Measurements from ENCODE around the gene HECTD1.
A peak's percentile ranks its signal among the peaks of the same experiment; 100 is the strongest.
"Not testable (repeated sequence)": the region's sequence is repeated elsewhere in the genome, so short reads cannot be mapped to it uniquely, and the experiment has no call there.

HECTD1 gene

DNA sequence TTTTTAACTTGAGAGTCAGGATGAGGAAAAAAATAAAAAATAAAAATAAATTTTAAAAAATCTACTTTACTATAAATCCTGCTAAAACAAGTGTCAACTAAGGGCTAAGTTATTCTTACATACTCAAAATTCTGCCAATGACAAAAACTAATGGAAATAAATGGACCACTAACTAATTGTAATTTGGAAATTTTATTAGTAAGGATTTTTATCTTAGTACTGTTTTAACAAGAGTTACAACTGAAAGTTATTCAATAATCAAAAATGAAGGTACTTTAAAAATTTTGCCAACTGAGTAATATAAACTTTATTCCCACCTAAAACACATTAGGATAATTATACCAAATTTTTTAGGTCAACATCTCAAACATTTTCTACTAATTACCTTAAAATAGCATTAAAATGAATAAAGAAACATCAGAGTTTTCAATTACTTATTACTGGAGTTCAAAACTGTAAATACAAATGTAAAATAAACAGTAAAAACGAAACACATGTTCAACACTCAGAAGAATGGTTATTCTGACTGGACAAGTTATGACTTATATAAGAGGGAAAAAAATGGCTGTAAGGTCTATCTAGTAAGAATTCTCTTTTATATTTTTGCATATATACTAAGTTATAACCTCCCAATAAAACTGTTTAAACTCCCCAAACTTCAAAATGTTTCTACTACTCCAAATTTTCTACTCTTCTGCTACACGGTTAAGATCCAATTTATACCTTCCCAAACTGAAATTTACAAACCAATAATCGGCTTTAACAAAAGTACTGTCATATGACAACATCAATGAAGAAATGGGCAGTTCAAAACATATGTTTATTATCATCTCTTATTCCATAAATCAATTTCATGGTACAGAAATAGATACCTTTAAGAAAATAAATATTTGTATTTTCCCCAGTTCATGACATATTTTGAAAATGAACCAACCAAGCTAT is 2.7 kb downstream of the HECTD1 start:
- H3K9ac ChIP-seq (ENCODE audit: low read length) = no peak overlapping the region
- H3K4me3 ChIP-seq (ENCODE audit: low read length) = peak overlapping the region; percentile 81
- peaks cover 22% of the 10 kb centered on the region for H3K4me1 ChIP-seq (ENCODE audit: control insufficient read depth, low read depth, low read length)
- no peaks in the 10 kb centered on the region for H3K9me3 ChIP-seq (ENCODE audit: control insufficient read depth, low read depth, low read length)
- no peak overlapping the region for H3K27ac ChIP-seq (ENCODE audit: low read length)
- peaks cover 4% of the 10 kb centered on the region for H3K27me3 ChIP-seq (ENCODE audit: control insufficient read depth, insufficient read depth, low read length)
- H3K36me3 ChIP-seq (ENCODE audit: control insufficient read depth, low read depth, low read length) = peaks cover 18% of the 10 kb centered on the region

DNA sequence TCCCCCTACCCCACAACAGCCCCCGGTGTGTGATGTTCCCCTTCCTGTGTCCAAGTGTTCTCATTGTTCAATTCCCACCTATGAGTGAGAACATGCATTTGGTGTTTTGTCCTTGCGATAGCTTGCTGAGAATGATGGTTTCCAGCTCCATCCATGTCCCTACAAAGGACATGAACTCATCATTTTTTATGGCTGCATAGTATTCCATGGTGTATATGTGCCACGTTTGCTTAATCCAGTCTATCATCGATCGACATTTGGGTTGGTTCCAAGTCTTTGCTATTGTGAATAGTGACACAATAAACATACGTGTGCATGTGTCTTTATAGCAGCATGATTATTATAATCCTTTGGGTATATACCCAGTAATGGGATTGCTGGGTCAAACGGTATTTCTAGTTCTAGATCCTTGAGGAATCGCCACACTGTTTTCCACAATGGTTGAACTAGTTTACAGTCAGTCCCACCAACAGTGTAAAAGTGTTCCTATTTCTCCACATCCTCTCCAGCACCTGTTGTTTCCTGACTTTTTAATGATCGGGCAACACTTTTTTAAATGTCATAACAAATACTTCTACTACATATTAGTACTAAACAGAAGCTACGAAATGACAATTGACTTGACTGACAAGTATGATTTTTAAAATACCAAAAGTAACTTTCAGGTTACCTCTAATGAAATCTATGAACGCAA is 3.5 kb downstream of the HECTD1 start:
- Histone ChIP-seq H3K4me1 (ENCODE audit: control insufficient read depth, low read depth, low read length) (peaks cover 21% of the 10 kb centered on the region), H3K36me3 (ENCODE audit: control insufficient read depth, low read depth, low read length) (peaks cover 18% of the 10 kb centered on the region)
- not testable (repeated sequence) for H3K9ac ChIP-seq (ENCODE audit: low read length); H3K27me3 ChIP-seq (ENCODE audit: control insufficient read depth, insufficient read depth, low read length); H3K9me3 ChIP-seq (ENCODE audit: control insufficient read depth, low read depth, low read length); H3K27ac ChIP-seq (ENCODE audit: low read length); H3K4me3 ChIP-seq (ENCODE audit: low read length)

DNA sequence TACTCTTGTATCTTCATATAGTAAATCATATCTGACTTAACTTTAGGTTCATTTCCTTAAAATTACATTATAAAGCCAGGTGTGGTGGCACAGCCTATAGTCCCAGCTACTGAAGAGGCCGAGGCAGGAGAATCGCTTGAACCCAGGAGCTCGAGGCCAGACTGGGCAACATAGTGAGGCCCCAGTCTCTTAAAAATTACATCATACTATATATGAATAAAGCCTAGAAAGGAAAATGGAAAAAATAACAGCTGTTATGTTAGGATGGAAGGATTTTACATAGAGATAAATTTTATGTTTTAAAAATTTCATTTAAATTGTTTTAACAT is 4.2 kb downstream of the HECTD1 start:
- H3K4me3 ChIP-seq (ENCODE audit: low read length) = no peak overlapping the region
- H3K27me3 ChIP-seq (ENCODE audit: control insufficient read depth, insufficient read depth, low read length) = no peaks in the 10 kb centered on the region
- H3K36me3 ChIP-seq (ENCODE audit: control insufficient read depth, low read depth, low read length) = peaks cover 18% of the 10 kb centered on the region
- H3K9ac ChIP-seq (ENCODE audit: low read length) = no peak overlapping the region
- H3K4me1 ChIP-seq (ENCODE audit: control insufficient read depth, low read depth, low read length) = peaks cover 15% of the 10 kb centered on the region
- H3K27ac ChIP-seq (ENCODE audit: low read length) = no peak overlapping the region
- H3K9me3 ChIP-seq (ENCODE audit: control insufficient read depth, low read depth, low read length) = no peaks in the 10 kb centered on the region

DNA sequence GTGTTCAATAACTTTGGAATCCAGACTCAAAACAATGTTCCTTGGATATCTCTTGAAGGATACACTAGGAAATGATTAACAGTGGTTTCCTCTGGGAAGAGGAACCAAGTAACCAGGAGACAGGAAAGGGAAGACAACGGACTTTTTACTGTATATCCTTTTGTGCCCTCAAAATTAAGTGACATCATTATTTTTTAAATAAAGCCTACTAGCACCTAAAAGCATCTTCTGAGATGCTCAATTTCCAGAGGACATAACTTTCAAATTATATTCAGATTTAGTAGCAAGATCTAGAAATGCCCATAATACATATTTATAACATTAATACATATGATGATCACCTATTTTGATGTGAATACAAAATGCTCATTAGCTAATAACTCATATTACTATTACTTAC is 6.5 kb downstream of the HECTD1 start:
- no peaks in the 10 kb centered on the region for H3K9me3 ChIP-seq (ENCODE audit: control insufficient read depth, low read depth, low read length)
- H3K4me3 ChIP-seq (ENCODE audit: low read length) = no peak overlapping the region
- no peak overlapping the region for H3K27ac ChIP-seq (ENCODE audit: low read length)
- no peaks in the 10 kb centered on the region for H3K27me3 ChIP-seq (ENCODE audit: control insufficient read depth, insufficient read depth, low read length)
- peaks cover 18% of the 10 kb centered on the region for H3K36me3 ChIP-seq (ENCODE audit: control insufficient read depth, low read depth, low read length)
- peaks cover 11% of the 10 kb centered on the region for H3K4me1 ChIP-seq (ENCODE audit: control insufficient read depth, low read depth, low read length)
- no peak overlapping the region for H3K9ac ChIP-seq (ENCODE audit: low read length)

DNA sequence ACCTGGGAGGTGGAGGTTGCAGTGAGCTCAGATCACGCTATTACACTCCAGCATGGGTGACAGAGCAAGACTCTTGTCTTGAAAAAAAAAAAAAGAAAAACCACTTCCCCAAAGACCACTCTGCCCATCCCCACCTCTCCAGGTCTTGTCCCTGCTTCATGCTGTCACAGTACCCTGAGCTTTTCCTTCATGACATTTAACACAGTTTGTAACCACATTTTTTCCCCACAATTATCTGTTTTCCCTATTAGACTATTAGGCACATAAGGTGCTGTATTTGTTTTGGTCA is 6.9 kb downstream of the HECTD1 start:
- no peaks in the 10 kb centered on the region for H3K9me3 ChIP-seq (ENCODE audit: control insufficient read depth, low read depth, low read length)
- H3K27ac ChIP-seq (ENCODE audit: low read length) = no peak overlapping the region
- peaks cover 7% of the 10 kb centered on the region for H3K4me1 ChIP-seq (ENCODE audit: control insufficient read depth, low read depth, low read length)
- no peaks in the 10 kb centered on the region for H3K27me3 ChIP-seq (ENCODE audit: control insufficient read depth, insufficient read depth, low read length)
- H3K9ac ChIP-seq (ENCODE audit: low read length) = no peak overlapping the region
- no peak overlapping the region for H3K4me3 ChIP-seq (ENCODE audit: low read length)
- peaks cover 18% of the 10 kb centered on the region for H3K36me3 ChIP-seq (ENCODE audit: control insufficient read depth, low read depth, low read length)

DNA sequence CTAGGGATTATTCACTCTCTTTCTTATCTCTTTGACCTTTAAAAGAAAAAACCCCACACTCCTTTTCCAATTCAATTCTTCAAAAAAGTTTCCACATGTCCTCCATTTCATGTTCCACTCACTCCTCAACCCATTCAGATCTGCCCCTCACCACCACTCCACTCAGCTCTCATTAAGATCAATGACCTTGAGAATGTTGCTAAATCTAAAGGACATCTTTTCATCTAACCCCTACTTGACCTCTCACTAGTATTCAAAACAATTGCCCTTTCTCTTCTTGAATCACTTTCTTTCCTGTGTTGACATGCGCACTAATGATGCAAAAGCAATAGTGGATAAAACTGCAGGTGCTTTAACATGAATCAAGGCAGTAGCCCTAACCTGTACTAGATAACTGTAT is 9.9 kb downstream of the HECTD1 start:
- no peaks in the 10 kb centered on the region for H3K27me3 ChIP-seq (ENCODE audit: control insufficient read depth, insufficient read depth, low read length)
- peaks cover 8% of the 10 kb centered on the region for H3K36me3 ChIP-seq (ENCODE audit: control insufficient read depth, low read depth, low read length)
- H3K4me1 ChIP-seq (ENCODE audit: control insufficient read depth, low read depth, low read length) = no peaks in the 10 kb centered on the region
- H3K9me3 ChIP-seq (ENCODE audit: control insufficient read depth, low read depth, low read length) = no peaks in the 10 kb centered on the region
- H3K27ac ChIP-seq (ENCODE audit: low read length) = no peak overlapping the region
- H3K4me3 ChIP-seq (ENCODE audit: low read length) = no peak overlapping the region
- H3K9ac ChIP-seq (ENCODE audit: low read length) = no peak overlapping the region

DNA sequence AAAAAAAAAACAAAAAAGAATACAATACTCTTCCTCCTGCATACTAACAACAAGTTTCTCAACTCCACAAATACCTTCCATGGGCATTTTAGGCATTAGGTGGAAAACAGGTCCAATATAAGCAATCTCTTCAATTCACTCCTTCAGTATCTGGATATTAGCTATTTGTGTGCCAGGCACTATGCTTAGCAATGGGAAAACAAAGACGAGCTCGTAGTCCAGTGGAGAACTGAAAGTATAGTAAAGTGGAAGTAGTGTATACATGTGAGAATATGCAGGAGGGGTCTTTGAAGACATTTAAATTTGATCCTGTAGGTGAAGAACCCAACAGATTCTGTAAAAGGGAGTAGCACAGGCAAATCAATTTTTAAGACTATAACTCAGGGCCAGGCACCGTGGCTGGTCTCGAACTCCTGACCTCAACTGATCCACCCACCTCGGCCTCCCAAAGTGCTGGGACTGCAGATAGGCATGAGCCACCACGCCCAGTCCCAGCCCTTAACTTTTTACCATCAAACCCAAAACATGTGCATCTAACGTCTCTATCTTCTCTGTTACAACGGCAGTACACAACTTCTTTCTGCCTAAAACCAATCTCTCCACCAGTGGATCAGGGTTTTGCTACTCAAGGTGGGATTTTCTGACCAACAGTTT is 10.6 kb downstream of the HECTD1 start:
- no peaks in the 10 kb centered on the region for H3K27me3 ChIP-seq (ENCODE audit: control insufficient read depth, insufficient read depth, low read length)
- peaks cover 7% of the 10 kb centered on the region for H3K36me3 ChIP-seq (ENCODE audit: control insufficient read depth, low read depth, low read length)
- H3K4me3 ChIP-seq (ENCODE audit: low read length) = no peak overlapping the region
- no peaks in the 10 kb centered on the region for H3K9me3 ChIP-seq (ENCODE audit: control insufficient read depth, low read depth, low read length)
- no peak overlapping the region for H3K9ac ChIP-seq (ENCODE audit: low read length)
- H3K4me1 ChIP-seq (ENCODE audit: control insufficient read depth, low read depth, low read length) = no peaks in the 10 kb centered on the region
- no peak overlapping the region for H3K27ac ChIP-seq (ENCODE audit: low read length)

DNA sequence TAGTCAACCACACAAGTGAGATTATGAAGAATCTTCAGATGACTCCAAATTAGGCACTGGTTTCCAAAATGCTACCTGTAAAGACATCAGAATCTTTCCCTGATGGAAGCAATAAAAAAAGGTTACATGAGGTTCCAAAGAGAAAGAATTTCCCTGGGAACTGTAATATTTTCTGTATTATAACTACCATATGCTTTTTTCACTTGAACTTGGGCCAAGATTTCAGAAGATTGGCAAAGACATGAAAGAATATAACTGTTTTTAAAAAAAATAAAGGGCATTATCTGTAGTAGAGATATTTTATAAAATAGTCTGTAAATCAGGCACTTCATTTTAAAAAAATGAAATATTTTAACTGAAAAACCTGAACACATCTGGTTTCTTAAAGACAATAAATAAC is 12.9 kb downstream of the HECTD1 start:
- H3K36me3 ChIP-seq (ENCODE audit: control insufficient read depth, low read depth, low read length) = peaks cover 6% of the 10 kb centered on the region
- no peak overlapping the region for H3K9ac ChIP-seq (ENCODE audit: low read length)
- no peak overlapping the region for H3K4me3 ChIP-seq (ENCODE audit: low read length)
- no peaks in the 10 kb centered on the region for H3K4me1 ChIP-seq (ENCODE audit: control insufficient read depth, low read depth, low read length)
- no peak overlapping the region for H3K27ac ChIP-seq (ENCODE audit: low read length)
- H3K27me3 ChIP-seq (ENCODE audit: control insufficient read depth, insufficient read depth, low read length) = no peaks in the 10 kb centered on the region
- H3K9me3 ChIP-seq (ENCODE audit: control insufficient read depth, low read depth, low read length) = no peaks in the 10 kb centered on the region

DNA sequence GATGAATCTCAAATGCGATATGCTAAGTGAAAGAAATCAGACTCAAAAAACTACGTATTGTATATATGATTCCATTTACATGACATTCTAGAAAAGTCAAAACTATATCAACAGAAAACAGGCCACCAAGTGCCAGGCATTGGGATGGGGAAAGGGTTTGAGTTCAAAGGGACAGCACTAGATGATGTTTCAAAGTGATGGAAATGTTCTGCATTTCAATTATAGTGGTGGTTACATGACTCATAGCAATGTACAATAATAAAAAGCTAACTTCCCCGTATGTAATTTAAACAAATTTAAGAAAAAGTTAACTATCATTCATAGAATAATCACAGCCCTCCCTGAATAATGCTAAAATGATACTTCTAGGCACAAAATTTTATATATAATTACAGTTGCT is 13.5 kb downstream of the HECTD1 start:
- H3K27ac ChIP-seq (ENCODE audit: low read length) = no peak overlapping the region
- H3K9me3 ChIP-seq (ENCODE audit: control insufficient read depth, low read depth, low read length) = no peaks in the 10 kb centered on the region
- H3K4me1 ChIP-seq (ENCODE audit: control insufficient read depth, low read depth, low read length) = no peaks in the 10 kb centered on the region
- no peak overlapping the region for H3K9ac ChIP-seq (ENCODE audit: low read length)
- H3K4me3 ChIP-seq (ENCODE audit: low read length) = no peak overlapping the region
- no peaks in the 10 kb centered on the region for H3K27me3 ChIP-seq (ENCODE audit: control insufficient read depth, insufficient read depth, low read length)
- peaks cover 6% of the 10 kb centered on the region for H3K36me3 ChIP-seq (ENCODE audit: control insufficient read depth, low read depth, low read length)

DNA sequence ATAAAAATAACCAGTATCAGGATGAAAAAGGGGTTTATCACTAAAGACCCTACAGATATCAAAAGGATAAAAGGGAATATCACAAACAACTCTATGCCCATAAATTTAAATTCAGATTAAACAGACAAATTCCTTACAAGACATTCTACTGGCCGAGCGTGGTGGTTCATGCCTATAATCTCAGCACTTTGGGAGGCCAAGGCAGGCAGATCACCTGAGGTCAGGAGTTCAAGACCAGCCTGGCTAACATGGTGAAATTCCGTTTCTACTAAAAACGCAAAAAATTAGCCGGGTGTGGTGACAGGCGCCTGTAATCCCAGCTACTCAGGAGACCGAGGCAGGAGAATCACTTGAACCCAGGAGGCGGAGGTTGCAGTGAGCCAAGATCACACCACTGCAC is 15.0 kb downstream of the HECTD1 start:
- H3K36me3 ChIP-seq (ENCODE audit: control insufficient read depth, low read depth, low read length); H3K4me1 ChIP-seq (ENCODE audit: control insufficient read depth, low read depth, low read length); H3K9me3 ChIP-seq (ENCODE audit: control insufficient read depth, low read depth, low read length); H3K27me3 ChIP-seq (ENCODE audit: control insufficient read depth, insufficient read depth, low read length); H3K9ac ChIP-seq (ENCODE audit: low read length); H3K4me3 ChIP-seq (ENCODE audit: low read length); H3K27ac ChIP-seq (ENCODE audit: low read length): not testable (repeated sequence)

DNA sequence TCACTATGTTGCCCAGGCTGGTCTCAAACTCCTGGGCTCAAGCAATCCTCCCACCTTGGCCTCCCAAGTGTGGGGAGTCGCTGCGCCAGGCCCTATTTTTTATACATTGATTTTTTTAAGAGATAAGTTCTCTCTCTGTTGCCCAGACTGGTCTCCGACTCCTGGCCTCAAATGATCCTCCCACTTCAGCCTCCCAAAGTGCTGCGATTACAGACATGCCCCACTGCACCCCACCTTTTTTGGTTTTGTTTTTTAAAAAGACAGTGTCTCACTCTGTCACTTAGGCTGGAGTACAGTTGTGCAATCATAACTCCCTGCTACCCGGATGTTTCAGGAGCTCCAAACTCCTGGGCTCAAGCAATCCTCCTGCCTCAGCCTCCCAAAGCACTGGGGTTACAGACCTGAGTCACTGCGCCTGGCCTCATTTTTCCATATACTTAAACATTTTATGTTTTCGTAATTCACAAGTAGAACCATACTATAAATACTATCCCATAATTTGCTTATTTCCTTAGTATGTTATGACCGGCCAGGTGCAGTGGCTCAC is 16.8 kb downstream of the HECTD1 start:
- no peaks in the 10 kb centered on the region for H3K4me1 ChIP-seq (ENCODE audit: control insufficient read depth, low read depth, low read length)
- no peak overlapping the region for H3K27ac ChIP-seq (ENCODE audit: low read length)
- H3K27me3 ChIP-seq (ENCODE audit: control insufficient read depth, insufficient read depth, low read length) = no peaks in the 10 kb centered on the region
- H3K9me3 ChIP-seq (ENCODE audit: control insufficient read depth, low read depth, low read length) = no peaks in the 10 kb centered on the region
- H3K9ac ChIP-seq (ENCODE audit: low read length) = no peak overlapping the region
- peaks cover 6% of the 10 kb centered on the region for H3K36me3 ChIP-seq (ENCODE audit: control insufficient read depth, low read depth, low read length)
- no peak overlapping the region for H3K4me3 ChIP-seq (ENCODE audit: low read length)
